ENCODE results near the gene KRT35.

- no peak for TF ChIP-seq TAF1 (conservative IDR thresholded peaks at IDR 0.05)
- TF ChIP-seq MAX (IDR thresholded peaks at IDR 0.05) = no peak
- no peak for TF ChIP-seq RAD21 (IDR thresholded peaks at IDR 0.05)
- no peak for TF ChIP-seq YY1 (IDR thresholded peaks at IDR 0.05)
- TF ChIP-seq CTCF (IDR thresholded peaks at IDR 0.05; ENCODE audit: low read depth, low read length, missing input control) = no peak
- no peak for TF ChIP-seq ZBTB33 (IDR thresholded peaks at IDR 0.05)
- TF ChIP-seq REST (IDR thresholded peaks at IDR 0.05) = no peak
- TF ChIP-seq FOXA1 (IDR thresholded peaks at IDR 0.05) = no peak
- TF ChIP-seq JUND (IDR thresholded peaks at IDR 0.05) = no peak
Measured at GRCh38 chr17:41504246-41504977, 23.5 kb upstream of the KRT35 start.
